ENCODE results near the gene FBXO38.

DNA sequence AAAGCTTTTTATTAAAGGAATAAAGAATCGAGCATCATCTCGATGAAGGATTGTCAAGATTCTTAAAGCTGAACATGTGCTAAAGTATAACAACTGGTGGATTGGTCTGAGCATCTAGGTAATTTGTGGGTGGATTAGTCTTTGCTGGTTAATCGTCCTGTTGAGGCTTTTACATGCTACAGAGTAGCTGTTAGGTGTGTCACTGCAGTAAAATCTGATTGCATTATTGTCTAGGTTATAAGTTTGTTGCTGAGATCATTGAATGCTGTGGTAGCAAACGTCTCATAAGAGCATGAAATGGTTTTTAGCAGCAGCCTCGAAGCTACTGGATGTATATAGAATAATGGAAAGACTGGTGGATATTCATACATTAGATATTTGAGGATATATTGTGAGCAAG is 7.2 kb downstream of the FBXO38 start:
- TF ChIP-seq EZH2 (IDR thresholded peaks at IDR 0.05), result no peak
- no peak for TF ChIP-seq SP1 (IDR thresholded peaks at IDR 0.05; ENCODE audit: low read depth)
- no peak for TF ChIP-seq EZH2phosphoT487 (IDR thresholded peaks at IDR 0.05; ENCODE audit: borderline replicate concordance)
- no peak for TF ChIP-seq CEBPB (IDR thresholded peaks at IDR 0.05; ENCODE audit: low read depth)
- TF ChIP-seq, protein P1, sequence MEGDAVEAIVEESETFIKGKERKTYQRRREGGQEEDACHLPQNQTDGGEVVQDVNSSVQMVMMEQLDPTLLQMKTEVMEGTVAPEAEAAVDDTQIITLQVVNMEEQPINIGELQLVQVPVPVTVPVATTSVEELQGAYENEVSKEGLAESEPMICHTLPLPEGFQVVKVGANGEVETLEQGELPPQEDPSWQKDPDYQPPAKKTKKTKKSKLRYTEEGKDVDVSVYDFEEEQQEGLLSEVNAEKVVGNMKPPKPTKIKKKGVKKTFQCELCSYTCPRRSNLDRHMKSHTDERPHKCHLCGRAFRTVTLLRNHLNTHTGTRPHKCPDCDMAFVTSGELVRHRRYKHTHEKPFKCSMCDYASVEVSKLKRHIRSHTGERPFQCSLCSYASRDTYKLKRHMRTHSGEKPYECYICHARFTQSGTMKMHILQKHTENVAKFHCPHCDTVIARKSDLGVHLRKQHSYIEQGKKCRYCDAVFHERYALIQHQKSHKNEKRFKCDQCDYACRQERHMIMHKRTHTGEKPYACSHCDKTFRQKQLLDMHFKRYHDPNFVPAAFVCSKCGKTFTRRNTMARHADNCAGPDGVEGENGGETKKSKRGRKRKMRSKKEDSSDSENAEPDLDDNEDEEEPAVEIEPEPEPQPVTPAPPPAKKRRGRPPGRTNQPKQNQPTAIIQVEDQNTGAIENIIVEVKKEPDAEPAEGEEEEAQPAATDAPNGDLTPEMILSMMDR (IDR thresholded peaks at IDR 0.05 in 2 of 3, conservative IDR thresholded peaks at IDR 0.05 in 1 of 3; ENCODE audit: borderline replicate concordance in 1 of 3, insufficient read depth in 1 of 3, low read depth in 2 of 3, low read length in 2 of 3), result no peak
- no peak for TF ChIP-seq SIN3A (IDR thresholded peaks at IDR 0.05; ENCODE audit: low read depth)
- no peak for TF ChIP-seq JUND (IDR thresholded peaks at IDR 0.05)
- TF ChIP-seq, protein P2, sequence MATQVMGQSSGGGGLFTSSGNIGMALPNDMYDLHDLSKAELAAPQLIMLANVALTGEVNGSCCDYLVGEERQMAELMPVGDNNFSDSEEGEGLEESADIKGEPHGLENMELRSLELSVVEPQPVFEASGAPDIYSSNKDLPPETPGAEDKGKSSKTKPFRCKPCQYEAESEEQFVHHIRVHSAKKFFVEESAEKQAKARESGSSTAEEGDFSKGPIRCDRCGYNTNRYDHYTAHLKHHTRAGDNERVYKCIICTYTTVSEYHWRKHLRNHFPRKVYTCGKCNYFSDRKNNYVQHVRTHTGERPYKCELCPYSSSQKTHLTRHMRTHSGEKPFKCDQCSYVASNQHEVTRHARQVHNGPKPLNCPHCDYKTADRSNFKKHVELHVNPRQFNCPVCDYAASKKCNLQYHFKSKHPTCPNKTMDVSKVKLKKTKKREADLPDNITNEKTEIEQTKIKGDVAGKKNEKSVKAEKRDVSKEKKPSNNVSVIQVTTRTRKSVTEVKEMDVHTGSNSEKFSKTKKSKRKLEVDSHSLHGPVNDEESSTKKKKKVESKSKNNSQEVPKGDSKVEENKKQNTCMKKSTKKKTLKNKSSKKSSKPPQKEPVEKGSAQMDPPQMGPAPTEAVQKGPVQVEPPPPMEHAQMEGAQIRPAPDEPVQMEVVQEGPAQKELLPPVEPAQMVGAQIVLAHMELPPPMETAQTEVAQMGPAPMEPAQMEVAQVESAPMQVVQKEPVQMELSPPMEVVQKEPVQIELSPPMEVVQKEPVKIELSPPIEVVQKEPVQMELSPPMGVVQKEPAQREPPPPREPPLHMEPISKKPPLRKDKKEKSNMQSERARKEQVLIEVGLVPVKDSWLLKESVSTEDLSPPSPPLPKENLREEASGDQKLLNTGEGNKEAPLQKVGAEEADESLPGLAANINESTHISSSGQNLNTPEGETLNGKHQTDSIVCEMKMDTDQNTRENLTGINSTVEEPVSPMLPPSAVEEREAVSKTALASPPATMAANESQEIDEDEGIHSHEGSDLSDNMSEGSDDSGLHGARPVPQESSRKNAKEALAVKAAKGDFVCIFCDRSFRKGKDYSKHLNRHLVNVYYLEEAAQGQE (IDR thresholded peaks at IDR 0.05; ENCODE audit: low read depth), result no peak
- TF ChIP-seq POLR2A (IDR thresholded peaks at IDR 0.05; ENCODE audit: borderline replicate concordance, extremely low read depth, insufficient read depth, insufficient read length), result no peak
- no peak for TF ChIP-seq ZFX (IDR thresholded peaks at IDR 0.05)

All from HCT116 (cell line).